ENCODE measurements around the gene DLG4. TPM values are rescaled to one million over a fixed set of nuclear protein-coding genes. Genes with fewer than 3 reads are reported as not detected.

DLG4 gene
- total and polyA plus RNA-seq, 2 donors (not counting 3 experiments of a cell fraction or from before 2014, with no cell fraction given): 14.9 to 34.6 TPM

GRCh38 chr17:7196651-7197401, 22.8 kb downstream of the DLG4 start:
- intact Hi-C loops (cut with micrococcal nuclease): no loop called here
- Histone ChIP-seq H3K27ac (ENCODE audit: insufficient read depth, low read depth, low read length) (no peak overlapping the region), H3K4me2 (ENCODE audit: insufficient read depth, low read length) (no peak overlapping the region), H2AFZ (ENCODE audit: low read depth, low read length) (no peak overlapping the region), H3K27me3 (ENCODE audit: control insufficient read depth in 2 of 2, insufficient read depth in 2 of 2, low read length in 2 of 2) (no peaks in the 10 kb centered on the region), H3K9me1 (replicated peaks; ENCODE audit: control insufficient read depth, extremely low read depth, insufficient read depth, low read length) (no peaks in the 10 kb centered on the region), H3K9me3 (replicated peaks; ENCODE audit: control insufficient read depth, insufficient read depth, low read length) (no peaks in the 10 kb centered on the region), H3K9ac (replicated peaks; ENCODE audit: extremely low read depth, insufficient read depth, low read length) (no peak overlapping the region), H3K36me3 (ENCODE audit: control insufficient read depth in 2 of 2, extremely low read depth in 1 of 2, insufficient read depth in 2 of 2, low read length in 2 of 2) (peaks cover 2 to 29% of the 10 kb centered on the region in 2 experiments), H3K4me3 (replicated peaks in 1 of 3; ENCODE audit: insufficient read depth in 1 of 3, low read depth in 1 of 3, low read length in 3 of 3) (no peak overlapping the region), H3K4me1 (ENCODE audit: control insufficient read depth, extremely low read depth, insufficient read depth, low read length) (no peaks in the 10 kb centered on the region), H4K20me1 (replicated peaks; ENCODE audit: control insufficient read depth, extremely low read depth, insufficient read depth, low read length) (no peaks in the 10 kb centered on the region), H3K79me2 (ENCODE audit: control insufficient read depth, insufficient read depth, low read length) (no peaks in the 10 kb centered on the region)
- BruUV-seq (replicated peaks): no TSS peak
- no peak for FAIRE-seq
- CTCF ChIA-PET: no interaction called here
- DNase-seq (ENCODE audit: low read depth, low spot score): no peak
- dilution Hi-C loops (cut with MboI; ENCODE audit: extremely low pct_ligation_motif_present, low sequenced_read_pairs): no loop called here
- TF ChIP-seq MAX (IDR thresholded peaks at IDR 0.05; ENCODE audit: insufficient read depth, insufficient read length): no peak
- no peak for TF ChIP-seq EZH2 (IDR thresholded peaks at IDR 0.05; ENCODE audit: borderline replicate concordance, low read depth, low read length, severe bottlenecking)
- TF ChIP-seq POLR2A (IDR thresholded peaks at IDR 0.05; ENCODE audit: low read depth, low read length): no peak
- TF ChIP-seq GATA2 (IDR thresholded peaks at IDR 0.05; ENCODE audit: insufficient read depth, insufficient read length, low read depth, low read length): no peak
- TF ChIP-seq JUN (IDR thresholded peaks at IDR 0.05; ENCODE audit: borderline replicate concordance, insufficient read depth, insufficient read length, low read depth): no peak
- no peak for TF ChIP-seq CTCF (IDR thresholded peaks at IDR 0.05; ENCODE audit: extremely low read depth in 1 of 2, insufficient read depth in 1 of 2, low read depth in 1 of 2, low read length in 2 of 2)
- no peak for TF ChIP-seq POLR2AphosphoS5 (IDR thresholded peaks at IDR 0.05; ENCODE audit: insufficient read depth, low read depth, low read length)
- no peak for TF ChIP-seq MYC (IDR thresholded peaks at IDR 0.05; ENCODE audit: low read depth, low read length)
- TF ChIP-seq FOS (IDR thresholded peaks at IDR 0.05; ENCODE audit: borderline replicate concordance, insufficient read depth, low read length): no peak
- POLR2A ChIA-PET: no interaction called here

Measured in endothelial cell of umbilical vein (primary cell).